Stimulated activated CD4-positive, alpha-beta T cell treated with anti-CD3 and anti-CD28 coated beads, Interleukin-12 subunit alpha, Interleukin-12 subunit beta, amount 100 ng/mL, for 4 hours (primary cell): ENCODE results near the gene DDHD1.
A peak's percentile ranks its signal among the peaks of the same experiment; 100 is the strongest.
"Not testable (repeated sequence)": the region's sequence is repeated elsewhere in the genome, so short reads cannot be mapped to it uniquely, and the experiment has no call there.

ENCODE experiments used
- DNase-seq: peaks from one replicate; pipeline ENCODE4 v3.0.0-alpha.2; 2020

Gene DDHD1

GRCh38 chr14:53152887-53153701, at the start of gene DDHD1:
DDHD1 (minus strand) TSS chr14:53153323; CDS start chr14:53153098, 225 bp downstream.
- DNase-seq: peak; percentile 83

- DNase-seq: no peak
Observed at GRCh38 chr14:53195949-53196348, 42.8 kb upstream of the DDHD1 start.

GRCh38 chr14:53193193-53193592, 40.1 kb upstream of the DDHD1 start:
- DNase-seq: no peak

GRCh38 chr14:53192052-53192760, 39.1 kb upstream of the DDHD1 start:
- DNase-seq: no peak

GRCh38 chr14:53190938-53191337, 37.8 kb upstream of the DDHD1 start:
- DNase-seq: peak; percentile 57

- DNase-seq: no peak
Observed at GRCh38 chr14:53187921-53188463, 34.9 kb upstream of the DDHD1 start.

GRCh38 chr14:53186532-53186931, 33.4 kb upstream of the DDHD1 start:
- no peak for DNase-seq

GRCh38 chr14:53183611-53184010, 30.5 kb upstream of the DDHD1 start:
- no peak for DNase-seq

GRCh38 chr14:53183056-53183455, 29.9 kb upstream of the DDHD1 start:
- no peak for DNase-seq

- not testable (repeated sequence) for DNase-seq
Observed at GRCh38 chr14:53181463-53182081, 28.4 kb upstream of the DDHD1 start.

GRCh38 chr14:53180272-53181221, 27.4 kb upstream of the DDHD1 start:
- peak; percentile 12 for DNase-seq

- DNase-seq: not testable (repeated sequence)
Observed at GRCh38 chr14:53179486-53180005, 26.4 kb upstream of the DDHD1 start.

- no peak for DNase-seq
Observed at GRCh38 chr14:53175375-53175774, 22.3 kb upstream of the DDHD1 start.

GRCh38 chr14:53174918-53175317, 21.8 kb upstream of the DDHD1 start:
- DNase-seq: no peak

- no peak for DNase-seq
Observed at GRCh38 chr14:53168786-53169185, 15.7 kb upstream of the DDHD1 start.

GRCh38 chr14:53167602-53168328, 14.6 kb upstream of the DDHD1 start:
- no peak for DNase-seq

GRCh38 chr14:53161758-53162435, 8.8 kb upstream of the DDHD1 start:
- no peak for DNase-seq

- no peak for DNase-seq
Observed at GRCh38 chr14:53156238-53156637, 3.1 kb upstream of the DDHD1 start.

- DNase-seq: no peak
Observed at GRCh38 chr14:53153702-53154112, 584 bp upstream of the DDHD1 start.

GRCh38 chr14:53152184-53152886, 788 bp downstream of the DDHD1 start:
- DNase-seq: peak; percentile 61
